Fibroblast of the aortic adventitia (primary cell): ENCODE results near the gene LUC7L3. TPM values are rescaled to one million over a fixed set of nuclear protein-coding genes. Genes with fewer than 3 reads are reported as not detected.
"Not testable (repeated sequence)": the region's sequence is repeated elsewhere in the genome, so short reads cannot be mapped to it uniquely, and the experiment has no call there.

Source experiments
- DNase-seq: peaks from one replicate; pipeline ENCODE4 v3.0.0-alpha.2; 2010; ENCODE audit warnings: low read depth
- H3K4me3 ChIP-seq: 2 replicates; pipeline ENCODE4 v1.5.1; 2011; ENCODE audit warnings: low read depth, mild to moderate bottlenecking, control low read depth, low read length, moderate library complexity
- CTCF ChIP-seq: IDR thresholded peaks from 2 replicates; pipeline ENCODE4 v1.5.1; 2011; ENCODE audit warnings: mild to moderate bottlenecking, low read length, control low read depth, inconsistent platforms; ENCODE audit not compliant: insufficient read depth
- small RNA-seq: library from RNA; depleted of rRNA; stranded (forward); fragments of <200 nt; gene quantifications from one replicate; pipeline ENCODE3, GENCODE V24; 2012
- total RNA-seq: library from RNA; depleted of rRNA; stranded (reverse); fragments of >200 nt; gene quantifications from 2 replicates; pipeline ENCODE4 v1.2.3, GENCODE V29; 2012; ENCODE audit warnings: low replicate concordance

The LUC7L3 gene
- total RNA-seq, 1 donor = 30.2 TPM

DNA sequence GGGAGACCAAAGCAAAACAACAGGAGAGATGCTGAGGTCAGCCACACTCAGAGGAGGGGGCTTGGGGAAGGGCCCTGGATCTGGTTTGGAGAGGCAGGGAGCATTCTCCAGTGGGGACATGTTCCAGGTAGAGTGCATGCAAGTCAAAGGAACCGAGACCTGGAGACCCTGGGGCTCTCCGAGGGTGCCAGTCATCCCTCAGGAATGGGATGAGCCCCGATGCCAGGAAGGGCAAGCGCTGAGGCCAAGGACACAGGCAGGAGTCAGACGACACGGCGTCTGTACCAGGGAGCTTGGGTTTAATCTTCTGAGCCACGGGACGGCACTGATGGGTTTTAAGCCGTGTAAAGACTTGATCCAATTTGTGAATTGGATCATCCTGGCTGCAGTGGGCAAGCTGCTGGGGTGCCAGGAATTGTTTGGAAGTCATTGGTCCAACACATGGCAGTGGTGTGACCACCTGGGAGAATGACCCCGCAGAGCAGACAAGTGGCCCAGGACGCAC lies 80.8 kb downstream of the LUC7L3 start:
- no peak for DNase-seq
- no peak for TF ChIP-seq CTCF
- H3K4me3 ChIP-seq = no peak overlapping the region

GRCh38 chr17:50802609-50803571 lies 83.5 kb downstream of the LUC7L3 start:
- no peak overlapping the region for H3K4me3 ChIP-seq
- no peak for TF ChIP-seq CTCF

DNA sequence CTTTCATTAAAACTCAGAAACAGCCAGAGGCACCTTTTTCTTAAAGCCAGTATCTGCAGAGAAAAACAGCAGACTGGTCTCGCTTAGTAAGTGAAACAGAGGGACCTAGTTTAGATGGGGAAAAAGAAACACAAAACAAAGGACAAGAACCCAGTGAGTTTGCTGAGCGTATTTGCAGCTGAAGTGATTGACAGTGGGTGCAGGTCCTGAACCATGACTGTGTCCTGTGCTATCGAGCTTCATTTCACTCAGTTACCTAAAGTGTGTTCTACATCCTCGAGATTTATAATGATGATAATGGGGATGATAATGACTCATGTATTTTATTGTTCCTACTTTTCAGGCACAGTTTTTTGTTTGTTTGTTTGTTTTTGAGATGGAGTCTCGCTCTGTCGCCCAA lies 84.3 kb downstream of the LUC7L3 start:
- H3K4me3 ChIP-seq = no peak overlapping the region
- no peak for TF ChIP-seq CTCF
- no peak for DNase-seq

More at GRCh38 chr17:50802609-50803571, 83.5 kb downstream of the LUC7L3 start:
- no peak for DNase-seq

- not testable (repeated sequence) for DNase-seq, H3K4me3 ChIP-seq
Measured at GRCh38 chr17:50804749-50805475, 85.5 kb downstream of the LUC7L3 start.

DNA sequence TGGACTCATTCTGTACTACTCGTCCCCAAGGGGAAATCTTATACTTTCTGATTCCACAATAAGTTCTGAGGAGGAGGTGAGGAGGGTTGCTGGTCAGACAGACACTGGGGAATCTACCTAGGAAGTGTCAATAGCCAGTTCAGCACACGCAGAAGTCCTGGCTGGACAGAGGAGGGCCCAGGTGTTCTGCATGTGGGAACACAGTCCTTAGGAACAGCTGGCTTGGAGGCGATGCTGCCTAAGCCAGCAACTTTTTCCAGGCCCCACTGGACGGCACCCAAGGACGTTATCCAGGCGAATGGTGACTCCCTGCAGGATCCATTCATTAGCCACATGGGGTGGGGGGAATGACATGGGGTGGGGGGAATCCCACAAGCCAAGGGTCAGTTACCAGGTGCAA lies 86.1 kb downstream of the LUC7L3 start:
- DNase-seq = no peak
- H3K4me3 ChIP-seq = no peak overlapping the region
- no peak for TF ChIP-seq CTCF

Small RNA genes within 50 kb of the gene (small RNA-seq; reads per million reads assigned to genes)
- gene AC005921.1 = not detected
- not detected for gene MIR8059
- gene RF00019 = not detected

Other genes starting within 250 kb of the LUC7L3 start
- 25.8 and 35.4 TPM in 2 replicates for gene RSAD1, start 240.7 kb upstream of the LUC7L3 start, total RNA-seq
- 0.99 and 1.7 TPM in 2 replicates for gene MYCBPAP, start 211.2 kb upstream of the LUC7L3 start, total RNA-seq
- not detected in 2 replicates for gene EPN3, start 186.9 kb upstream of the LUC7L3 start, total RNA-seq
- gene SPATA20, start 172.4 kb upstream of the LUC7L3 start, total RNA-seq = 49.9 and 63.6 TPM in 2 replicates
- 0.41 and 1.8 TPM in 2 replicates for gene CACNA1G, start 158.9 kb upstream of the LUC7L3 start, total RNA-seq
- 1.4 and 12.5 TPM in 2 replicates for gene ABCC3, start 84.7 kb upstream of the LUC7L3 start, total RNA-seq
- 36.1 and 51.6 TPM in 2 replicates for gene ANKRD40, start 11.7 kb upstream of the LUC7L3 start, total RNA-seq
- not detected in 2 replicates for gene ANKRD40CL, start 47.9 kb downstream of the LUC7L3 start, total RNA-seq
- gene WFIKKN2, start 116.0 kb downstream of the LUC7L3 start, total RNA-seq = under 0.01 and 0.25 TPM in 2 replicates
- 12.0 and 21.1 TPM in 2 replicates for gene TOB1, start 146.8 kb downstream of the LUC7L3 start, total RNA-seq